Neural cell (in vitro differentiated cells): Measurements from ENCODE around the gene RAPGEF2. TPM values are rescaled to one million over a fixed set of nuclear protein-coding genes. Genes with fewer than 3 reads are reported as not detected.

Source experiments
- H2AFZ ChIP-seq: fragments of 200-600, 300-800 bp; sonication (generic), shearing (Covaris generic); 2 replicates; pipeline ENCODE4 v1.6.0; 2014; ENCODE audit warnings: low read depth, mild to moderate bottlenecking, antibody characterized with exemption, low read length, moderate library complexity
- H3F3A ChIP-seq: fragments of 200-600 bp; shearing (Covaris generic); 2 replicates; pipeline ENCODE4 v1.6.1; 2016; ENCODE audit warnings: mild to moderate bottlenecking, moderate library complexity, mixed read lengths, antibody characterized with exemption, low read length; ENCODE audit not compliant: insufficient read depth, poor library complexity, severe bottlenecking
- H3K27ac ChIP-seq: fragments of 200-600, 300-800 bp; sonication (generic), shearing (Covaris generic); 2 replicates; pipeline ENCODE4 v1.5.1; 2014; ENCODE audit warnings: mild to moderate bottlenecking, low read length, moderate library complexity
- H3K27me3 ChIP-seq: fragments of 300-800, 200-600 bp; sonication (generic), shearing (Covaris generic); 2 replicates; pipeline ENCODE4 v1.6.0; 2014; ENCODE audit warnings: mild to moderate bottlenecking, low read depth, low read length, moderate library complexity; ENCODE audit not compliant: insufficient read depth
- H3K36me3 ChIP-seq: fragments of 300-800, 200-600 bp; sonication (generic), shearing (Covaris generic); 2 replicates; pipeline ENCODE4 v1.5.1; 2014; ENCODE audit warnings: mild to moderate bottlenecking, antibody characterized with exemption, low read length, moderate library complexity; ENCODE audit not compliant: insufficient read depth
- H3K4me2 ChIP-seq: fragments of 300-800, 200-600 bp; sonication (generic), shearing (Covaris generic); 2 replicates; pipeline ENCODE4 v1.6.0; 2014; ENCODE audit warnings: mild to moderate bottlenecking, low read length
- H3K4me3 ChIP-seq: fragments of 300-800, 200-600 bp; sonication (generic), shearing (Covaris generic); 2 replicates; pipeline ENCODE4 v1.5.1; 2014; ENCODE audit warnings: mild to moderate bottlenecking, low read length, moderate library complexity
- H3K79me2 ChIP-seq: fragments of 200-600 bp; shearing (Covaris generic); replicated peaks from 2 replicates; pipeline ENCODE4 v1.6.0; 2014; ENCODE audit warnings: mild to moderate bottlenecking, low read length, moderate library complexity; ENCODE audit not compliant: insufficient read depth
- H3K9ac ChIP-seq: fragments of 300-800, 200-600 bp; sonication (generic), shearing (Covaris generic); 2 replicates; pipeline ENCODE4 v1.6.1; 2016; ENCODE audit warnings: mild to moderate bottlenecking, low read length, mixed read lengths
- H3K9me2 ChIP-seq: fragments of 200-600 bp; shearing (Covaris generic); 2 replicates; pipeline ENCODE4 v1.6.1; 2016; ENCODE audit warnings: mild to moderate bottlenecking, low read length, mixed read lengths; ENCODE audit not compliant: insufficient read depth
- H3K9me3 ChIP-seq: fragments of 200-600, 300-800 bp; sonication (generic), shearing (Covaris generic); 2 replicates; pipeline ENCODE4 v1.6.1; 2016; ENCODE audit warnings: mild to moderate bottlenecking, mixed run types, low read length, moderate library complexity, mixed read lengths
- H4K20me1 ChIP-seq: fragments of 200-600 bp; shearing (Covaris generic); 2 replicates; pipeline ENCODE4 v1.6.1; 2016; ENCODE audit warnings: mild to moderate bottlenecking, mixed run types; ENCODE audit not compliant: insufficient read depth
- EP300 ChIP-seq: fragments of 450-650 bp; conservative IDR thresholded peaks from 2 replicates; pipeline ENCODE4 v1.6.1; 2014; ENCODE audit warnings: antibody characterized with exemption, mild to moderate bottlenecking, moderate library complexity; ENCODE audit not compliant: poor library complexity, severe bottlenecking
- EZH2 ChIP-seq: fragments of 200-600, 300-800 bp; shearing (Covaris generic), sonication (generic); IDR thresholded peaks from 2 replicates; pipeline ENCODE4 v1.6.1; 2014; ENCODE audit warnings: antibody characterized with exemption, low read length, borderline replicate concordance, mild to moderate bottlenecking; ENCODE audit not compliant: insufficient read depth, poor library complexity, severe bottlenecking
- MXI1 ChIP-seq: fragments of 450-650 bp; conservative IDR thresholded peaks from 2 replicates; pipeline ENCODE4 v1.6.1; 2014; ENCODE audit warnings: antibody characterized with exemption, mild to moderate bottlenecking; ENCODE audit not compliant: poor library complexity, severe bottlenecking
- POLR2AphosphoS5 ChIP-seq: IDR thresholded peaks from 2 replicates; pipeline ENCODE4 v1.6.1; 2012
- RAD21 ChIP-seq: fragments of 450-650 bp; conservative IDR thresholded peaks from 2 replicates; pipeline ENCODE4 v1.6.1; 2014; ENCODE audit warnings: antibody characterized with exemption, mild to moderate bottlenecking, moderate library complexity
- SMC3 ChIP-seq: fragments of 450-650 bp; conservative IDR thresholded peaks from 2 replicates; pipeline ENCODE4 v1.6.1; 2014; ENCODE audit warnings: antibody characterized with exemption, mild to moderate bottlenecking, moderate library complexity; ENCODE audit not compliant: poor library complexity
- TAF1 ChIP-seq: IDR thresholded peaks from 2 replicates; pipeline ENCODE4 v1.6.1; 2012; ENCODE audit warnings: low read depth
- polyA plus RNA-seq: library from polyadenylated mRNA; depleted of rRNA; stranded (reverse); fragments of >200 nt; gene quantifications from 2 replicates; pipeline ENCODE4 v1.2.3, GENCODE V29; 2014
- TF ChIP-seq, protein P1 (sequence below): fragments of 450-650 bp; IDR thresholded peaks from 2 replicates; pipeline ENCODE4 v1.5.1; 2014; ENCODE audit warnings: antibody characterized with exemption, mild to moderate bottlenecking, moderate library complexity; ENCODE audit not compliant: poor library complexity, severe bottlenecking
- TF ChIP-seq, protein P2 (sequence below): IDR thresholded peaks from 2 replicates; pipeline ENCODE4 v1.6.1; 2012; ENCODE audit warnings: borderline replicate concordance

RAPGEF2 gene
- polyA plus RNA-seq, 1 donor from 2014 or later, result 134 TPM

- H3K36me3 ChIP-seq, result peaks cover 34% of the 10 kb centered on the region
- TF ChIP-seq TAF1 (no peak), EZH2 (no peak), MXI1 (no peak), RAD21 (no peak), EP300 (no peak), SMC3 (no peak), POLR2AphosphoS5 (no peak)
- TF ChIP-seq, protein P1, sequence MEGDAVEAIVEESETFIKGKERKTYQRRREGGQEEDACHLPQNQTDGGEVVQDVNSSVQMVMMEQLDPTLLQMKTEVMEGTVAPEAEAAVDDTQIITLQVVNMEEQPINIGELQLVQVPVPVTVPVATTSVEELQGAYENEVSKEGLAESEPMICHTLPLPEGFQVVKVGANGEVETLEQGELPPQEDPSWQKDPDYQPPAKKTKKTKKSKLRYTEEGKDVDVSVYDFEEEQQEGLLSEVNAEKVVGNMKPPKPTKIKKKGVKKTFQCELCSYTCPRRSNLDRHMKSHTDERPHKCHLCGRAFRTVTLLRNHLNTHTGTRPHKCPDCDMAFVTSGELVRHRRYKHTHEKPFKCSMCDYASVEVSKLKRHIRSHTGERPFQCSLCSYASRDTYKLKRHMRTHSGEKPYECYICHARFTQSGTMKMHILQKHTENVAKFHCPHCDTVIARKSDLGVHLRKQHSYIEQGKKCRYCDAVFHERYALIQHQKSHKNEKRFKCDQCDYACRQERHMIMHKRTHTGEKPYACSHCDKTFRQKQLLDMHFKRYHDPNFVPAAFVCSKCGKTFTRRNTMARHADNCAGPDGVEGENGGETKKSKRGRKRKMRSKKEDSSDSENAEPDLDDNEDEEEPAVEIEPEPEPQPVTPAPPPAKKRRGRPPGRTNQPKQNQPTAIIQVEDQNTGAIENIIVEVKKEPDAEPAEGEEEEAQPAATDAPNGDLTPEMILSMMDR, result no peak
- TF ChIP-seq, protein P2, sequence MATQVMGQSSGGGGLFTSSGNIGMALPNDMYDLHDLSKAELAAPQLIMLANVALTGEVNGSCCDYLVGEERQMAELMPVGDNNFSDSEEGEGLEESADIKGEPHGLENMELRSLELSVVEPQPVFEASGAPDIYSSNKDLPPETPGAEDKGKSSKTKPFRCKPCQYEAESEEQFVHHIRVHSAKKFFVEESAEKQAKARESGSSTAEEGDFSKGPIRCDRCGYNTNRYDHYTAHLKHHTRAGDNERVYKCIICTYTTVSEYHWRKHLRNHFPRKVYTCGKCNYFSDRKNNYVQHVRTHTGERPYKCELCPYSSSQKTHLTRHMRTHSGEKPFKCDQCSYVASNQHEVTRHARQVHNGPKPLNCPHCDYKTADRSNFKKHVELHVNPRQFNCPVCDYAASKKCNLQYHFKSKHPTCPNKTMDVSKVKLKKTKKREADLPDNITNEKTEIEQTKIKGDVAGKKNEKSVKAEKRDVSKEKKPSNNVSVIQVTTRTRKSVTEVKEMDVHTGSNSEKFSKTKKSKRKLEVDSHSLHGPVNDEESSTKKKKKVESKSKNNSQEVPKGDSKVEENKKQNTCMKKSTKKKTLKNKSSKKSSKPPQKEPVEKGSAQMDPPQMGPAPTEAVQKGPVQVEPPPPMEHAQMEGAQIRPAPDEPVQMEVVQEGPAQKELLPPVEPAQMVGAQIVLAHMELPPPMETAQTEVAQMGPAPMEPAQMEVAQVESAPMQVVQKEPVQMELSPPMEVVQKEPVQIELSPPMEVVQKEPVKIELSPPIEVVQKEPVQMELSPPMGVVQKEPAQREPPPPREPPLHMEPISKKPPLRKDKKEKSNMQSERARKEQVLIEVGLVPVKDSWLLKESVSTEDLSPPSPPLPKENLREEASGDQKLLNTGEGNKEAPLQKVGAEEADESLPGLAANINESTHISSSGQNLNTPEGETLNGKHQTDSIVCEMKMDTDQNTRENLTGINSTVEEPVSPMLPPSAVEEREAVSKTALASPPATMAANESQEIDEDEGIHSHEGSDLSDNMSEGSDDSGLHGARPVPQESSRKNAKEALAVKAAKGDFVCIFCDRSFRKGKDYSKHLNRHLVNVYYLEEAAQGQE, result no peak
- H4K20me1 ChIP-seq, result no peaks in the 10 kb centered on the region
- no peak overlapping the region for H3K27ac ChIP-seq
- no peak overlapping the region for H3K4me3 ChIP-seq
- no peak overlapping the region for H3K4me2 ChIP-seq
- no peak overlapping the region for H3K9ac ChIP-seq
- H3K79me2 ChIP-seq, result peaks cover 5% of the 10 kb centered on the region
- H3K9me3 ChIP-seq, result no peaks in the 10 kb centered on the region
- H3F3A ChIP-seq, result no peaks in the 10 kb centered on the region
- H3K9me2 ChIP-seq, result no peaks in the 10 kb centered on the region
- H3K27me3 ChIP-seq, result no peaks in the 10 kb centered on the region
- H2AFZ ChIP-seq, result no peak overlapping the region
These were observed 257.7 kb downstream of the RAPGEF2 start for GRCh38 chr4:159360549-159360948.

GRCh38 chr4:159363361-159363760, 260.5 kb downstream of the RAPGEF2 start:
- no peaks in the 10 kb centered on the region for H3K27me3 ChIP-seq
- H2AFZ ChIP-seq, result no peak overlapping the region
- H3K27ac ChIP-seq, result no peak overlapping the region
- no peaks in the 10 kb centered on the region for H3K9me3 ChIP-seq
- H3K36me3 ChIP-seq, result peaks cover 21% of the 10 kb centered on the region
- no peaks in the 10 kb centered on the region for H3F3A ChIP-seq
- no peaks in the 10 kb centered on the region for H3K9me2 ChIP-seq
- TF ChIP-seq SMC3 (no peak), POLR2AphosphoS5 (no peak), TAF1 (no peak), EP300 (no peak), RAD21 (no peak), MXI1 (no peak), EZH2 (no peak)
- TF ChIP-seq, protein P1, result no peak
- TF ChIP-seq, protein P2, result no peak
- no peak overlapping the region for H3K4me2 ChIP-seq
- no peak overlapping the region for H3K4me3 ChIP-seq
- H3K79me2 ChIP-seq, result peaks cover 5% of the 10 kb centered on the region
- H4K20me1 ChIP-seq, result no peaks in the 10 kb centered on the region
- no peak overlapping the region for H3K9ac ChIP-seq
